ENCODE results near the gene CHTF18. TPM values are rescaled to one million over a fixed set of nuclear protein-coding genes. Genes with fewer than 3 reads are reported as not detected.
A peak's percentile ranks its signal among the peaks of the same experiment; 100 is the strongest.

Gene CHTF18
- total and polyA plus RNA-seq, 9 of the 15 experiments (the other 6 are each of a cell fraction or from before 2014, with no cell fraction given): 2.5 to 123 (median 17.0) TPM

DNA sequence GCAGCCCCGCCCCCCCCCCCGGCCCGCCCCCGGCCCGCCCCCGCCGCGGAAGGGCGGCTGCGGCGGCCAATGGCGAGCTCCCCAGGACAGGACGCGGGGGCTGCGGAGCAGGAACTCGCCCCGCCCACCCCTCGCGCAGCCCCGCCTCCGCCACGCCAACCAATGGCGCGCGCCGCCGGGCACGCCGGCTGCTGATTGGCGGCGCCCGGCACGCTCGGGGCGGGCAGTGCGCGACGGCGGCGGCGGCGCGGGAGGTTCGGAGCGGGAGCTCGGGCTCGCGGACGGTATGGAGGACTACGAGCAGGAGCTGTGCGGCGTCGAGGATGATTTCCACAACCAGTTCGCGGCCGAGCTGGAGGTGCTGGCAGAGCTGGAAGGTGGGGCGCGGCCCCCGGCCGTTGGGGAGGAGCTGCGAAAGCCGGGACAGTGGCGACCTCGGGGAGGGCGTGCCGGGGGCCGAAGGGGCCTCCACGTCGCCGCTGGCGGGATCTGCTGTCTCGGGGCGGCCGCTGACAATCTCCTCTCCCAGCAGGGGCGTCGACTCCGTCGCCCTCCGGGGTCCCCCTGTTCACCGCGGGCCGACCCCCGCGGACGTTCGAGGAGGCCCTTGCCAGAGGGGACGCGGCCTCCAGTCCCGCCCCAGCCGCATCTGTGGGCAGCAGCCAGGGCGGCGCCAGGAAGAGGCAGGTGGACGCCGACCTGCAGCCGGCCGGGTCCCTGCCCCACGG lies at the start of gene CHTF18 (continued):
- TF ChIP-seq RNF219 (CRISPR knock-in tag; IDR thresholded peaks at IDR 0.05) (no peak), TBP (optimal IDR thresholded peaks at IDR 0.05; ENCODE audit: low read depth, low read length) (peak; percentile 6), HDAC2 (IDR thresholded peaks at IDR 0.05) (0 out of 2 replicates have a peak, but pooled peaks have one; percentile 22), SMAD4 (CRISPR knock-in tag; conservative IDR thresholded peaks at IDR 0.05) (peak; percentile 69), HDAC1 (IDR thresholded peaks at IDR 0.05) (peak in 1 of 2 experiments; percentile 93; a peak in 2 of 4 replicates), E2F1 (CRISPR knock-in tag; IDR thresholded peaks at IDR 0.05) (no peak), FOS (IDR thresholded peaks at IDR 0.05; ENCODE audit: extremely low read depth, insufficient read length) (peak; percentile 70), RBBP5 (IDR thresholded peaks at IDR 0.05; ENCODE audit: borderline replicate concordance, insufficient read depth, low read length, poor library complexity, severe bottlenecking) (peak; percentile 65), POLR2B (IDR thresholded peaks at IDR 0.05; ENCODE audit: low read depth, partially characterized antibody) (no peak), NR2C2 (CRISPR knock-in tag; IDR thresholded peaks at IDR 0.05) (0 out of 2 replicates have a peak, but pooled peaks have one; percentile 45), NR2C2 (tag; IDR thresholded peaks at IDR 0.05) (no peak), ZNF436 (CRISPR knock-in tag; IDR thresholded peaks at IDR 0.05) (no peak), ZFX (CRISPR knock-in tag; IDR thresholded peaks at IDR 0.05) (peak; percentile 73), YY1 (IDR thresholded peaks at IDR 0.05; ENCODE audit: borderline replicate concordance in 1 of 3, control insufficient read depth in 1 of 3, extremely low read depth in 1 of 3, insufficient read depth in 3 of 3, insufficient read length in 1 of 3, insufficient replicate concordance in 2 of 3, low read depth in 1 of 3, low read length in 2 of 3) (no peak)
- TF ChIP-seq, protein P1, sequence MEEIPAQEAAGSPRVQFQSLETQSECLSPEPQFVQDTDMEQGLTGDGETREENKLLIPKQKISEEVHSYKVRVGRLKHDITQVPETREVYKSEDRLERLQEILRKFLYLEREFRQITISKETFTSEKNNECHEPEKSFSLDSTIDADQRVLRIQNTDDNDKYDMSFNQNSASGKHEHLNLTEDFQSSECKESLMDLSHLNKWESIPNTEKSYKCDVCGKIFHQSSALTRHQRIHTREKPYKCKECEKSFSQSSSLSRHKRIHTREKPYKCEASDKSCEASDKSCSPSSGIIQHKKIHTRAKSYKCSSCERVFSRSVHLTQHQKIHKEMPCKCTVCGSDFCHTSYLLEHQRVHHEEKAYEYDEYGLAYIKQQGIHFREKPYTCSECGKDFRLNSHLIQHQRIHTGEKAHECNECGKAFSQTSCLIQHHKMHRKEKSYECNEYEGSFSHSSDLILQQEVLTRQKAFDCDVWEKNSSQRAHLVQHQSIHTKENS (CRISPR knock-in tag; IDR thresholded peaks at IDR 0.05): no peak
- TF ChIP-seq, protein P2, sequence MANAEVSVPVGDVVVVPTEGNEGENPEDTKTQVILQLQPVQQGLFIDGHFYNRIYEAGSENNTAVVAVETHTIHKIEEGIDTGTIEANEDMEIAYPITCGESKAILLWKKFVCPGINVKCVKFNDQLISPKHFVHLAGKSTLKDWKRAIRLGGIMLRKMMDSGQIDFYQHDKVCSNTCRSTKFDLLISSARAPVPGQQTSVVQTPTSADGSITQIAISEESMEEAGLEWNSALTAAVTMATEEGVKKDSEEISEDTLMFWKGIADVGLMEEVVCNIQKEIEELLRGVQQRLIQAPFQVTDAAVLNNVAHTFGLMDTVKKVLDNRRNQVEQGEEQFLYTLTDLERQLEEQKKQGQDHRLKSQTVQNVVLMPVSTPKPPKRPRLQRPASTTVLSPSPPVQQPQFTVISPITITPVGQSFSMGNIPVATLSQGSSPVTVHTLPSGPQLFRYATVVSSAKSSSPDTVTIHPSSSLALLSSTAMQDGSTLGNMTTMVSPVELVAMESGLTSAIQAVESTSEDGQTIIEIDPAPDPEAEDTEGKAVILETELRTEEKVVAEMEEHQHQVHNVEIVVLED (CRISPR knock-in tag; IDR thresholded peaks at IDR 0.05): peak; percentile 99
- TF ChIP-seq, protein P3, sequence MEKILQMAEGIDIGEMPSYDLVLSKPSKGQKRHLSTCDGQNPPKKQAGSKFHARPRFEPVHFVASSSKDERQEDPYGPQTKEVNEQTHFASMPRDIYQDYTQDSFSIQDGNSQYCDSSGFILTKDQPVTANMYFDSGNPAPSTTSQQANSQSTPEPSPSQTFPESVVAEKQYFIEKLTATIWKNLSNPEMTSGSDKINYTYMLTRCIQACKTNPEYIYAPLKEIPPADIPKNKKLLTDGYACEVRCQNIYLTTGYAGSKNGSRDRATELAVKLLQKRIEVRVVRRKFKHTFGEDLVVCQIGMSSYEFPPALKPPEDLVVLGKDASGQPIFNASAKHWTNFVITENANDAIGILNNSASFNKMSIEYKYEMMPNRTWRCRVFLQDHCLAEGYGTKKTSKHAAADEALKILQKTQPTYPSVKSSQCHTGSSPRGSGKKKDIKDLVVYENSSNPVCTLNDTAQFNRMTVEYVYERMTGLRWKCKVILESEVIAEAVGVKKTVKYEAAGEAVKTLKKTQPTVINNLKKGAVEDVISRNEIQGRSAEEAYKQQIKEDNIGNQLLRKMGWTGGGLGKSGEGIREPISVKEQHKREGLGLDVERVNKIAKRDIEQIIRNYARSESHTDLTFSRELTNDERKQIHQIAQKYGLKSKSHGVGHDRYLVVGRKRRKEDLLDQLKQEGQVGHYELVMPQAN (IDR thresholded peaks at IDR 0.05; ENCODE audit: borderline replicate concordance): peak; percentile 80
